ENCODE results near the gene SLC35E3. TPM values are rescaled to one million over a fixed set of nuclear protein-coding genes. Genes with fewer than 3 reads are reported as not detected.

The SLC35E3 gene
- total RNA-seq = 4.7 TPM

DNA sequence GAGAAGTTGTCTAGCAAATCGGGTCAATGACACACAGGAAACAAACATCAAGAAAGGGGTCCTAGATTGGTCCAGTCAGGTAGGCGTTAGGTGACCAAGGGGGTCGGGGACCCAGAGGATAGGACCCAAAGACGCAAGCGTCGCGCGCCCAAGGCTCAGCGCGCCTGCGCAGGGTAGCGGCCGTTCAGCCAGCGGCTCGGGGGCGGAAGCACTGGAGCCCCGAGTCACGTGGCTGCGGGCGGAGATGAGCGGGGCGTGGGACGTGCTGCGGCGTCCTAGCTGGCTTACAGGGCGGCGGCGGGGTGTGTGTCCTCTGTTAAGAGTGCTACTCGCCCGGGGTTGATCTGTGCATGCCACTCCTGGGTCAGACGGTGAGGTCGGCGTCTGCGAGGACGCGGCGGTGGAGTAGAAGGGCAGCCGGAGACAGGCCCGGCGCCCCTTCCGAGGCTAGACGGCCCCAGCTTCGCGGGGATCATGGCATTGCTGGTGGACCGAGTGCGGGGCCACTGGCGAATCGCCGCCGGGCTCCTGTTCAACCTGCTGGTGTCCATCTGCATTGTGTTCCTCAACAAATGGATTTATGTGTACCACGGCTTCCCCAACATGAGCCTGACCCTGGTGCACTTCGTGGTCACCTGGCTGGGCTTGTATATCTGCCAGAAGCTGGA, at the start of gene SLC35E3:
Gene SLC35E3 (plus strand): TSS at position 273 of the 668 bp plus-strand sequence. CDS start 202 bp downstream, at position 475.
- no peaks in the 10 kb centered on the region for H3K27me3 ChIP-seq (ENCODE audit: control insufficient read depth in 3 of 3, insufficient read depth in 3 of 3, low read length in 3 of 3)
- H3K4me1 ChIP-seq (ENCODE audit: control insufficient read depth in 3 of 3, insufficient read depth in 3 of 3, low read length in 3 of 3) = peaks cover 7 to 18% (median 14%) of the 10 kb centered on the region in 3 donors
- H3K9ac ChIP-seq (ENCODE audit: low read depth in 1 of 3, low read length in 3 of 3) = peak within 1 kb of the TSS; percentile 75 to 92 (median 89)
- peak within 1 kb of the TSS; percentile 65 for H3K27ac ChIP-seq (ENCODE audit: low read depth, low read length)
- no peaks in the 10 kb centered on the region for H3K9me3 ChIP-seq (ENCODE audit: control insufficient read depth in 3 of 3, low read length in 3 of 3)
- H3K4me3 ChIP-seq (ENCODE audit: low read length in 3 of 3) = peak within 1 kb of the TSS; percentile 91 to 97 (median 93)
- peaks cover 0 to 7% (median 3%) of the 10 kb centered on the region in 3 donors for H3K36me3 ChIP-seq (ENCODE audit: control insufficient read depth in 3 of 3, insufficient read depth in 3 of 3, low read length in 3 of 3)

DNA sequence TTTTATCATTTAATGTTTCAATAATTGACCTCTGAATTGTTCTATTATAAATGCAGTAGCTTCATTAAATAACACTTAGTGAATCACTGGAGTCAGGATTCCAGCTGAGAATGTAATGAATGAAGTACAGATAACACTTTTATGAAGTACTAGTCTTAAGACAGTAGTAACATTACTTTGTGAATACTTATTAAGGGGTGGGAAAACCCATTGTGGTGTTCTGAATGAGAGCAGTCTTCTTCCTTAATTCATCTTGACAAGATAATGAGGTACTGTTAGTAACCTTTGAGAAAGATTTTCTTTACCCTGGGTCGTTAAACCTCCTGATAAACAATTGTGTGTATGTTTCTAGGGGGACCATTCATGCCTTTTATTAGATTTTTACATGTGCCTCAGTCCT, 46.5 kb upstream of the SLC35E3 start:
- no peak overlapping the region for H3K9ac ChIP-seq (ENCODE audit: low read depth in 1 of 3, low read length in 3 of 3)
- H3K4me1 ChIP-seq (ENCODE audit: control insufficient read depth in 3 of 3, insufficient read depth in 3 of 3, low read length in 3 of 3) = no peaks in the 10 kb centered on the region
- no peak overlapping the region for H3K4me3 ChIP-seq (ENCODE audit: low read length in 3 of 3)
- no peaks in the 10 kb centered on the region for H3K27me3 ChIP-seq (ENCODE audit: control insufficient read depth in 3 of 3, insufficient read depth in 3 of 3, low read length in 3 of 3)
- no peaks in the 10 kb centered on the region for H3K9me3 ChIP-seq (ENCODE audit: control insufficient read depth in 3 of 3, low read length in 3 of 3)
- no peak overlapping the region for H3K27ac ChIP-seq (ENCODE audit: low read depth, low read length)
- H3K36me3 ChIP-seq (ENCODE audit: control insufficient read depth in 3 of 3, insufficient read depth in 3 of 3, low read length in 3 of 3) = peaks cover 17 to 48% (median 48%) of the 10 kb centered on the region in 3 donors

DNA sequence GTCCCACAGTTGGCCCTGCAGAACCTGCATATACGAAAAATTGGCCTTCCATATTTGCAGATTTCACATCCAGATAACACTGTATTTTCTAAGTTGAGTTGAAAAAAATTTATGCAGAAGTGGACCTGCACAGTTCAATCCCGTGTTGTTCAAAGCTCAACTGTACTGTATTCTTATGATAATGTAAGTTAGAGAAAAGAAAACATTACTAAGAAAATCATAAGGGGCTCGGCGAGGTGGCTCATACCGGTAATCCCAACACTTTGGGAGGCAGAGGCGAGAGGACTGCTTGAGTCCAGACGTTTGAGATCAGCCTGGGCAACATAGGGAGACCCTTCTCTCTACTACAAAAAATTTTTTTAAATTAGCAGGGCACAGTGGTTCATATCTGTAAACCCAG, 18.2 kb upstream of the SLC35E3 start:
- no peaks in the 10 kb centered on the region for H3K27me3 ChIP-seq (ENCODE audit: control insufficient read depth in 3 of 3, insufficient read depth in 3 of 3, low read length in 3 of 3)
- no peak overlapping the region for H3K27ac ChIP-seq (ENCODE audit: low read depth, low read length)
- no peak overlapping the region for H3K4me3 ChIP-seq (ENCODE audit: low read length in 3 of 3)
- no peaks in the 10 kb centered on the region for H3K9me3 ChIP-seq (ENCODE audit: control insufficient read depth in 3 of 3, low read length in 3 of 3)
- peaks cover 10 to 40% (median 22%) of the 10 kb centered on the region in 3 donors for H3K36me3 ChIP-seq (ENCODE audit: control insufficient read depth in 3 of 3, insufficient read depth in 3 of 3, low read length in 3 of 3)
- H3K4me1 ChIP-seq (ENCODE audit: control insufficient read depth in 3 of 3, insufficient read depth in 3 of 3, low read length in 3 of 3) = no peaks in the 10 kb centered on the region
- H3K9ac ChIP-seq (ENCODE audit: low read depth in 1 of 3, low read length in 3 of 3) = no peak overlapping the region

DNA sequence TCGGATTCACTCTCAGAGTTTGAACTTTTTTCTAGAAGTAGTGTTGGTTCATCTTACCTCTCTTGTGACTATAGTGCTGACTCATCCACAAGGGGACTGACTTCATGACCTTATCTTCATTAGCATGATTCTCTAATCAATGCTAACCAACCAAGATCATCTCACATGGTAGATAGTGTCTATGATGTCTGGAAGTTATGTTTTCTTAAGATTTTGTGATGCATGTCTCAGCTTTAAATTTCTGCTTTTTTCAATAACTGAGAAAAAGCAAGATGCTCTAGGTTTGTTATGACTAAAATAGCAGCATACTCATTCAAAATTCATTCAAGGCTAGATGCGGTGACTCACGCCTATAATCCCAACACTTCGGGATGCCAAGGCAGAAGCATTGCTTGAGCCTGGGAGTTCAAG, 12.3 kb upstream of the SLC35E3 start:
- no peak overlapping the region for H3K4me3 ChIP-seq (ENCODE audit: low read length in 3 of 3)
- peaks cover 26 to 47% (median 37%) of the 10 kb centered on the region in 3 donors for H3K36me3 ChIP-seq (ENCODE audit: control insufficient read depth in 3 of 3, insufficient read depth in 3 of 3, low read length in 3 of 3)
- no peaks in the 10 kb centered on the region for H3K27me3 ChIP-seq (ENCODE audit: control insufficient read depth in 3 of 3, insufficient read depth in 3 of 3, low read length in 3 of 3)
- no peak overlapping the region for H3K9ac ChIP-seq (ENCODE audit: low read depth in 1 of 3, low read length in 3 of 3)
- H3K27ac ChIP-seq (ENCODE audit: low read depth, low read length) = no peak overlapping the region
- H3K9me3 ChIP-seq (ENCODE audit: control insufficient read depth in 3 of 3, low read length in 3 of 3) = no peaks in the 10 kb centered on the region
- H3K4me1 ChIP-seq (ENCODE audit: control insufficient read depth in 3 of 3, insufficient read depth in 3 of 3, low read length in 3 of 3) = no peaks in the 10 kb centered on the region

DNA sequence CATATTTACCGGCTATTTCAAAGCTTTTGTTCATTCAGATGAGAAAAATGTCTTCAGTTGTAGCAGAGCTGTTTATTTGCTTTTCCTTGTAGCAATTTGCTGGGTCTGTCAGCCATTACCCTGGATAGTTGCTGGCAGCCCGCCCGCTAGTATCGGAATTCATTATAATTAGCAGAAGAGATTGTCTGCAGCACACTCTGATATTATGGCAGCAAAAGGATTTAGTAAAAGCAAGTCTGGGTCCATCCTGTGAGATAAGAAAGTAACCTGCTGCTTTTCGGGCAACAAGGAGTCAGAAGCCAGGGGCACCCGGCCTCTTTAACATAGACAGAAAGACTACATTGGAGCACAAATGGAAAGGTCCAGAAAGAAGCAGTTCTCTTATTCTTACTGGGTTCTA, 6.1 kb upstream of the SLC35E3 start:
- H3K9ac ChIP-seq (ENCODE audit: low read depth in 1 of 3, low read length in 3 of 3) = no peak overlapping the region
- no peaks in the 10 kb centered on the region for H3K9me3 ChIP-seq (ENCODE audit: control insufficient read depth in 3 of 3, low read length in 3 of 3)
- no peak overlapping the region for H3K4me3 ChIP-seq (ENCODE audit: low read length in 3 of 3)
- no peak overlapping the region for H3K27ac ChIP-seq (ENCODE audit: low read depth, low read length)
- H3K4me1 ChIP-seq (ENCODE audit: control insufficient read depth in 3 of 3, insufficient read depth in 3 of 3, low read length in 3 of 3) = no peaks in the 10 kb centered on the region
- no peaks in the 10 kb centered on the region for H3K27me3 ChIP-seq (ENCODE audit: control insufficient read depth in 3 of 3, insufficient read depth in 3 of 3, low read length in 3 of 3)
- H3K36me3 ChIP-seq (ENCODE audit: control insufficient read depth in 3 of 3, insufficient read depth in 3 of 3, low read length in 3 of 3) = peaks cover 14 to 33% (median 25%) of the 10 kb centered on the region in 3 donors

DNA sequence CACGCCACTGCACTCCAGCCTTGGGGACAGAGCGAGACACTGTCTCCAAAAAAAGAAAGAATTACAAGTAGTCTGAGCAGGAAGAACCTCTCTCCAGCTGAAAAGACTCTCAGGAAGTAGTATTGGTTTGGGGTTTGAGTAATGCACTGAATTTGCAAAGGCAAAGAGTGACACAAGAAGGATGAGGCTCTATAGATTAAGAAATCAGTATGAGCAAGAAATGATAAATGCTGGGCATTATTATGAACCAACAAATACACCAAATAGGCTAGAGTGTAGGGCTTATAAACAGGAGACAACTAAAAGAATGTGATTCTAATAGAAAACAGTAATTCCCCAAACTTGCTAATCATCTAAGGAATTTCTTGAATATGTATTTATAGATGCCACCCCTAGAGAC, 2.6 kb upstream of the SLC35E3 start:
- H3K36me3 ChIP-seq (ENCODE audit: control insufficient read depth in 3 of 3, insufficient read depth in 3 of 3, low read length in 3 of 3) = peaks cover 2 to 16% (median 7%) of the 10 kb centered on the region in 3 donors
- no peak overlapping the region for H3K4me3 ChIP-seq (ENCODE audit: low read length in 3 of 3)
- H3K9me3 ChIP-seq (ENCODE audit: control insufficient read depth in 3 of 3, low read length in 3 of 3) = no peaks in the 10 kb centered on the region
- no peak overlapping the region for H3K27ac ChIP-seq (ENCODE audit: low read depth, low read length)
- H3K9ac ChIP-seq (ENCODE audit: low read depth in 1 of 3, low read length in 3 of 3) = no peak overlapping the region
- no peaks in the 10 kb centered on the region for H3K27me3 ChIP-seq (ENCODE audit: control insufficient read depth in 3 of 3, insufficient read depth in 3 of 3, low read length in 3 of 3)
- H3K4me1 ChIP-seq (ENCODE audit: control insufficient read depth in 3 of 3, insufficient read depth in 3 of 3, low read length in 3 of 3) = peaks cover 3 to 11% (median 10%) of the 10 kb centered on the region in 3 donors

DNA sequence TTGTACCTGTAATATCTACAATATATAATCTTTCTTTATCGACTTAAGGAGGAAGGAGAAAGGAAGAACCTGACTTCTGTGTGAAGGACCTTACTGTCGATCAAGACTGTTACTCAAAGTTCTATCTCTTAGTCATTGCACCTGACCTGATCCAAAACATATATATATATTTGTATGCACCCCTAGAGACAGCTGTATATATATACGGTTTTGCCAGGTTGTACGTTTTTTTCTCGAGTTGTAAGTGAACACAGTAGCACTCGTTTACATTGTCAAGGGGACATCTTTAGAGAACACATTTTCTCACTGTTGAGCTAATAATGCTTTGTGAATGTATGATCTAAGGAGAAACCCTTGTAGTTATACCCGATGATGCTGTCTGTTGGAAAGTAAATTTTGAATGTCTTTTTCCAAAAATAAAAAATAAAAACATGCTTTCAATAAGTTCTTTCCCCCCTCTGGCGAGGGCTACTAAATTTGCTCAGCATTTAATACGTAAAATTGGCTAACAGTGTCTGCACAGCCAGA, 536 bp upstream of the SLC35E3 start:
- Histone ChIP-seq H3K4me3 (ENCODE audit: low read length in 3 of 3) (peak overlapping the region; percentile 91 to 97 (median 93)), H3K4me1 (ENCODE audit: control insufficient read depth in 3 of 3, insufficient read depth in 3 of 3, low read length in 3 of 3) (peaks cover 5 to 17% (median 12%) of the 10 kb centered on the region in 3 donors), H3K9ac (ENCODE audit: low read depth in 1 of 3, low read length in 3 of 3) (peak overlapping the region; percentile 75 to 92 (median 89)), H3K9me3 (ENCODE audit: control insufficient read depth in 3 of 3, low read length in 3 of 3) (no peaks in the 10 kb centered on the region), H3K27ac (ENCODE audit: low read depth, low read length) (peak overlapping the region; percentile 65), H3K27me3 (ENCODE audit: control insufficient read depth in 3 of 3, insufficient read depth in 3 of 3, low read length in 3 of 3) (no peaks in the 10 kb centered on the region), H3K36me3 (ENCODE audit: control insufficient read depth in 3 of 3, insufficient read depth in 3 of 3, low read length in 3 of 3) (peaks cover 0 to 7% (median 1%) of the 10 kb centered on the region in 3 donors)

DNA sequence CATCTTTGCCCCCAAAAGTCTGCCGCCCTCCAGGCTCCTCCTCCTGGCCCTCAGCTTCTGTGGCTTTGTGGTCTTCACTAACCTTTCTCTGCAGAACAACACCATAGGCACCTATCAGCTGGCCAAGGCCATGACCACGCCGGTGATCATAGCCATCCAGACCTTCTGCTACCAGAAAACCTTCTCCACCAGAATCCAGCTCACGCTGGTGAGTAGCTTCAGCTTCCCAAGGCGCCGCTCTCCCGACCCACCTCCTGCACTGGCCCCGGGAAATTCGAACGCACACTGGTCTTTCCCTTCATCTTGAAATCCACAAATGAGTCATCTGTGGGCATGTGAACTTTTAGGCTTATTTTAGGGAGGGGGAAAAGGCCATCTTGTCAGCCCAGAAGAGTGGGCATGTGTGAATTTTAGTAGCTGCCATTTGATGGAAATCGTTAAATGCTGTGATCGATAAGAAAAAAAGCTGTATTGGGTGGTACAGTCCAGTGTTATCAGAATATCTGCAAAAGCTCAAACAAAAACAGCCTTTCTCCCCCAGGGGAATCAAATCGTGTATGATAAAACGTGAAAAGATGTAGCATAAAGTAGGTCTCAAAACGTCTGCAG, 700 bp downstream of the SLC35E3 start:
- peak overlapping the region; percentile 65 for H3K27ac ChIP-seq (ENCODE audit: low read depth, low read length)
- H3K4me1 ChIP-seq (ENCODE audit: control insufficient read depth in 3 of 3, insufficient read depth in 3 of 3, low read length in 3 of 3) = peaks cover 7 to 18% (median 14%) of the 10 kb centered on the region in 3 donors
- H3K9ac ChIP-seq (ENCODE audit: low read depth in 1 of 3, low read length in 3 of 3) = peak overlapping the region; percentile 75 to 92 (median 89)
- H3K36me3 ChIP-seq (ENCODE audit: control insufficient read depth in 3 of 3, insufficient read depth in 3 of 3, low read length in 3 of 3) = peaks cover 0 to 5% (median 3%) of the 10 kb centered on the region in 3 donors
- H3K4me3 ChIP-seq (ENCODE audit: low read length in 3 of 3) = peak overlapping the region; percentile 91 to 97 (median 93)
- no peaks in the 10 kb centered on the region for H3K27me3 ChIP-seq (ENCODE audit: control insufficient read depth in 3 of 3, insufficient read depth in 3 of 3, low read length in 3 of 3)
- H3K9me3 ChIP-seq (ENCODE audit: control insufficient read depth in 3 of 3, low read length in 3 of 3) = no peaks in the 10 kb centered on the region

DNA sequence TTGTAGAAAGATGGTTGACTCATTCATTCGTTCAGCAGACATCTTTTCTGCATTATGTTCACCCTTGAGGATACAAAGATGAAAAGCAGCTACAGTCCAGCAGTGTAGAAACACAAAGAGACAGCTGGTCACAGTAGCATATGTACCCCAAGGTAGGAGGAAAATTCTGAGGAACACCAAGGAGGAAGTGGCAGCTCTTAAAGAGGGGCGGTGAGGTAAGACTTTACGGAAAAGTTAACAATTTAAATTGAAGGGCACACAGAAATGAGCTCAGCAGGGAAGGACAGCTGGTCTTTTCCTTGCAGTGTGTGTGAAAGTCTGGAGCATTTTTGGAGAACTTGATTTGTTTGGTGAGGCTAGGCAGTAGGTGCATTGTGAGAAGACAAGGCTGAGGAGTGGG, 3.5 kb downstream of the SLC35E3 start:
- no peaks in the 10 kb centered on the region for H3K27me3 ChIP-seq (ENCODE audit: control insufficient read depth in 3 of 3, insufficient read depth in 3 of 3, low read length in 3 of 3)
- H3K9ac ChIP-seq (ENCODE audit: low read depth in 1 of 3, low read length in 3 of 3) = no peak overlapping the region
- no peak overlapping the region for H3K4me3 ChIP-seq (ENCODE audit: low read length in 3 of 3)
- no peaks in the 10 kb centered on the region for H3K9me3 ChIP-seq (ENCODE audit: control insufficient read depth in 3 of 3, low read length in 3 of 3)
- peaks cover 7 to 18% (median 14%) of the 10 kb centered on the region in 3 donors for H3K4me1 ChIP-seq (ENCODE audit: control insufficient read depth in 3 of 3, insufficient read depth in 3 of 3, low read length in 3 of 3)
- peaks cover 0 to 16% (median 6%) of the 10 kb centered on the region in 3 donors for H3K36me3 ChIP-seq (ENCODE audit: control insufficient read depth in 3 of 3, insufficient read depth in 3 of 3, low read length in 3 of 3)
- H3K27ac ChIP-seq (ENCODE audit: low read depth, low read length) = no peak overlapping the region

DNA sequence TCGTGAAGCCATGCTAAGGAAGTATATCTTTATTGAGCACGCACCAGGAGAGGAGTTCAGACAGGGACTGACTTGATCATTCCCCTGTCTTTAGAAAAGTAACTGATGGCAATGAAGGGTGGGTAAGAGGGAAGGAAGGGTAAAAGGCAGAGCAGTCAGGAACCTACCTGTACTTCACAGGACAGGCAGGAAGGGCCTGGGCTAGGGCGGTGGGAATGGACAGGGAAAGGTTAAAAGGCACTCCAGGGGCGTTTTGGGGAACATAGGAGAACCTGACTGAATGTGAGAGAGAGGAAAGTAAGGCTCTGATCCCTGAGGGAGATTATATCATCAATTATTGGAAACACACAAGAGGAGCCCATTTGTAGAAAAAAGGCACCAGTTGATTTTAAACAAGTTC, 3.9 kb downstream of the SLC35E3 start:
- Histone ChIP-seq H3K9me3 (ENCODE audit: control insufficient read depth in 3 of 3, low read length in 3 of 3) (no peaks in the 10 kb centered on the region), H3K4me1 (ENCODE audit: control insufficient read depth in 3 of 3, insufficient read depth in 3 of 3, low read length in 3 of 3) (peaks cover 7 to 18% (median 14%) of the 10 kb centered on the region in 3 donors), H3K9ac (ENCODE audit: low read depth in 1 of 3, low read length in 3 of 3) (no peak overlapping the region), H3K36me3 (ENCODE audit: control insufficient read depth in 3 of 3, insufficient read depth in 3 of 3, low read length in 3 of 3) (peaks cover 0 to 20% (median 9%) of the 10 kb centered on the region in 3 donors), H3K27ac (ENCODE audit: low read depth, low read length) (no peak overlapping the region), H3K4me3 (ENCODE audit: low read length in 3 of 3) (no peak overlapping the region), H3K27me3 (ENCODE audit: control insufficient read depth in 3 of 3, insufficient read depth in 3 of 3, low read length in 3 of 3) (no peaks in the 10 kb centered on the region)
